NK-92 (cell line): ENCODE results near the gene PRSS35.
"Not testable (repeated sequence)": the region's sequence is repeated elsewhere in the genome, so short reads cannot be mapped to it uniquely, and the experiment has no call there.

Experiments used
- DNase-seq: peaks from one replicate; lab custom pipeline; 2025; ENCODE audit not compliant: unreplicated experiment; lab: John Stamatoyannopoulos, UW

The PRSS35 gene

DNA sequence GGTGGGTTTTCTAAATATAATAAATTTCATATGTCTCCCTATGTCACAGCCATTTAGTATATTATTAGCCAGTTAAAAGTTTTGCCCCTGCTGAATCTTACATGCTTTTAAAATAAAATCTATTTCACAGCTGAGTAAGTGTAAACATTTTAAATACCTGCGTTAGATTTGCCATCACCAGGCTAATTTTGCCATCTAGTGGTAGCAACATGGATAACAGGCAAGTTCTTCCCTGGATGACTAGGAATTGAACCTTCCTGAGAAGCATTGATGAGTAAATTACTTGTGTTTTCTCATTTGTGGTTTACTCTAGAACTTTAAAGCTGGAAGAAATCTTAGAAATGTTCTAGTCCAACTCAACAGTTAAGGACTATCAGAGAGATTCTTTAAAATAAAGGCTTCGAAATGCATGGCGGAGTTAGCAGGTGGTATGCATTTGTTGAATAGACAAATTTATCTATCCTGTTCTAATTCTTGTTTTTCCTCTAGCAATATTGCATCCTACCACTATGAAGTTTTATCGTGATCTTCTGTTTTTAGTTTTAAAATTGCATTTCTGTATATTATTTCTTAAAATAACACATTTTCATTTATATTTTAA, 2.6 kb downstream of the PRSS35 start:
- DNase-seq = no peak

- no peak for DNase-seq
Measured at GRCh38 chr6:83517500-83517899, 5.2 kb downstream of the PRSS35 start.

DNA sequence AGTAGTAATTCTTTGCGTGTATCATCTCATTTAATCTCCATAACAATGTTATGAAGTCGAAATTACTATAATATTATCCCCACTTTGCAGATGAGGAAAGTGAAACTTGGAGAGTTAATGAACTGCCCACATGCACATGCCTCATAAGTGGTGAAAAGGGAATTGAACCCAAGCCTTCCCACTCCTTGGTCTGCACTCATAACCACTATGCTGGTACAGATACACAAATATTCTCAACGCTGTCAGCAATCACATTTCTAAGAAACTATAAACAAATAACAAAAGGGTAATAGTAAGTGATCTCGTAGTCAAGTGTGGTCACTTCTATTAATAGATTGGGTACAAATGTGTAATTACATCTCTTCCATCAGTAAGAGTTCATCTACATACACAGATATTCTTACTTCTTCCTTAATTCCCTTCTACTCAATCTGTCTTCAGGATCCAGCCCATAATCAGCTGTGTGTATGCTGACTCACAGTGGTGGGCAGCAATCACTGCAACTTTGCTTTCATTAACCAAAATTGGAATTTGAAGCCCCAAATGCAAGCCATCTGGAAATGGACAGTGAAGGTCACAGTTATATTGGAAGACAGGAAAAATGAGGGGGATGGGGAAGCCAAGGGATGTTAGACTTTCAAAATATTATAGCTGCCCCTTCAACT, 6.6 kb downstream of the PRSS35 start:
- DNase-seq = no peak

DNA sequence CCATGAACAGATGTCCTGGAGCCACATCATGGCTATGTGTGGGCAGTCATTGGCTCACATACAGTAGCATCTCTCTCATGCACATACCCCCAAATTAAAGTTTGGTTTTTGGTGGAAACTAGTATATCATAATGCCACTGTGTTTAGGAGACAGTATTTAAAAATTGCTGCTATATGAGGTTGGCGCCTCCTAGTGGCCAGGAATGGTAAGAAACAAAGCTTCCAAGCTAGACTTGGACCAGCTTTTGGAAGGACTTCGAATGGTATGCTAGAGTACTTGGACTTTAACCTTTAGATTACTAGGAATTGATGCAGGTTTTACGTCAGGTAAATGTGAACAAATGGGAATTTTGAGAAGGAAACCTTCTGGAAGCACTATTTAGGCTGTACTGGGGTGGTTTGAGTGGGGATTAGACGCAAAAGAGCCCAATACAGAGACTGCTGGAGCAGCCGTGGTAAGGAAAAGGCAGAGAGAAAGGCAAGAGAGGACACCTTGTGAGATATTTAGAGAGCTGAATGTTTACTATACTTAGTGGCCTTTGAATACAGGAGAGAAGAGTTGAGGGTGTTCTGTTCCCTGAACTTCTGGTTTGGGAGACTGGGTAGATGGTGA, 23.8 kb downstream of the PRSS35 start:
- no peak for DNase-seq

DNA sequence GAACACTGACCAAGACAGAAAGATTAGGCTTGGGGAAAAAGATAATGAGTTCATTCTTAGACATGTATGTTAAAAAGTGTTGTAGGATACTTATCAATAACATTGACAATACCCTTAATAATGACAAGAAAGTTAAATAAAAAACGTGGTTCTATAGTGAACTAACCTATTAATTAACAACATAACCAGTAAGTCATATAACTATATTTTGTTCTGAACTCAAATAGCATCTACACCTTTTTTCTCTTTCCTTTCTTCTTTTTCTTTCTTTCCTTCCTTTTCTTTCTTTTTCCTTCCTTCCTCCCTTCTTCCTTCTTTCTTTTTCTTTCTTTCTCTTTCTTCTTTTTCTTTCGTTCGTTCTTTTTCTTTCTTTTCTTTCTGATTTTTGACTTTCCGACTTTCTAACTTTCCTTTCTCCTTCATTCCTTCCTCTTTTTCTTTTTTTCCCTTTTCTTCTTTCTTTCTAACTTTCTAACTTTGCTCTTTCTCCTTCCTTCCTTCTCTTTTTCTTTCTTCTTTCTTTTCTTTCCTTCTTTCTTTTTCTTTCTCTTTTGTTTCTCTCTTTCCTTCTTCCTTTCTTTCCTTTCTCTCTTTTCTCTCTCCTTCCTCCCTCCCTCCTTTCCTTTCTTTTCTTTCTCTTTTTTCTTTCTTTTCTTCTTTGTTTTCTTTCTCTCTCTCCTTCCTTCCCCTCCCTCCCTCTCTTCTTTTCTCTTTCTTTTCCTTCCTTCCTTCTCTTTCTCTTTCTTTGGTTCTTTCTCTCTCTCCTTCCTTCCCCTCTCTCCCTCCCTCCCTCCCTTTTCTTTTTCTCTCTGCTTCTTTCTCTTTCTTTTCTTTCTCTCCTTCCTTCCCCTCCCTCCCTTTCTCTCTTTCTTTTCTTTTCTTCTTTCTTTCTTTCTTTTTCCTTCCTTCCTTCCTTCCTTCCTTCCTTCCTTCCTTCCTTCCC, 24.6 kb downstream of the PRSS35 start:
- no peak for DNase-seq

GRCh38 chr6:83539678-83540077, 27.3 kb downstream of the PRSS35 start:
- DNase-seq = no peak

- no peak for DNase-seq
Measured at GRCh38 chr6:83546636-83547035, 34.3 kb downstream of the PRSS35 start.

DNA sequence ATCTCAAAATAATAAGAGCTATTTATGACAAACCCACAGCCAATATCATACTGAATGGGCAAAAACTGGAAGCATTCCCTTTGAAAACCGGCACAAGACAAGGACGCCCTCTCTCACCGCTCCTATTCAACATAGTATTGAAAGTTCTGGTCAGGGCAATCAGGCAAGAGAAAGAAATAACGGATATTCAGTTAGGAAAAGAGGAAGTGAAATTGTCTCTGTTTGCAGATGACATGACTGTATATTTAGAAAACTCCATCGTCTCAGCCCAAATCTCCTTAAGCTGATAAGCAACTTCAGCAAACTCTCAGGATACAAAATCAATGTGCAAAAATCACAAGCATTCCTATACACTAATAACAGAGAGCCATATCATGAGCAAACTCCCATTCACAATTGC, 38.1 kb downstream of the PRSS35 start:
- not testable (repeated sequence) for DNase-seq

- DNase-seq = not testable (repeated sequence)
Measured at GRCh38 chr6:83551748-83552147, 39.4 kb downstream of the PRSS35 start.

DNA sequence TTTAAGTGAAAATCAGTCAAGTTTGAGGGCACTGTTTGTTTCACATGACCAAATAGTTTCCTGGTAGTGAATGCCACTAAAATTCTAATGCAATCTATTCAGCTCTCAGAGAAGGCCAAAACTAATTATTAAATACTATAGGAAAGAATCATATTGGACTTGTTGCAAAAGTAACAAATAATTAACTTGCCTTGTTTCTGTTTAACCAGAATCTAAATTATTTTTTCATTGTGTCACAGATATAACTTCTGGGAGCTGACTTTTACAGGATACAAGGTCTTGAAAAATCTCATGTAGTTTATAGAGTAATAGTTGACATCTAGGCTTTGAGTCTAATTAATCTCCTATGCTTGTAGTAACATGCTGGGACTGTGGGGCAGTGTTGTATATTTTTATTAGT, 44.5 kb downstream of the PRSS35 start:
- no peak for DNase-seq

DNA sequence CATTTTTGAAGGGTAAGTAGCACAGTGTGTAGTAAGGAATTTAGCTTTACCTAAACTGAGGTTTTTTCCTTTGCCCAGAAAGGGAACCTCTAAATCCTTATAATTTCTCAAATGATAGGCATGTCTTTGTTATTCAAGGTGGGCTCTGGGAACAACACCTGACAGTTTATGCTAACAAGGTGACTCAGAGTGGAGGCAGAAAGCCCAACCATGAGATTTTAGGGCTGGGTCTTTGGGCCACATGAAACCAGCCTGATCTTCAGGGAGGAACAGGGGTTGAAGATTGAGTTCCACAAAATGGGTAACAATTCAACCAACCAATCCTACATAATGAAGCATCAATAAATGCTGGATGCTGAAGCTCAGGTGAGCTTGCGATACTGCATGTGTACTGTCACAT, 46.6 kb downstream of the PRSS35 start:
- DNase-seq = no peak

DNA sequence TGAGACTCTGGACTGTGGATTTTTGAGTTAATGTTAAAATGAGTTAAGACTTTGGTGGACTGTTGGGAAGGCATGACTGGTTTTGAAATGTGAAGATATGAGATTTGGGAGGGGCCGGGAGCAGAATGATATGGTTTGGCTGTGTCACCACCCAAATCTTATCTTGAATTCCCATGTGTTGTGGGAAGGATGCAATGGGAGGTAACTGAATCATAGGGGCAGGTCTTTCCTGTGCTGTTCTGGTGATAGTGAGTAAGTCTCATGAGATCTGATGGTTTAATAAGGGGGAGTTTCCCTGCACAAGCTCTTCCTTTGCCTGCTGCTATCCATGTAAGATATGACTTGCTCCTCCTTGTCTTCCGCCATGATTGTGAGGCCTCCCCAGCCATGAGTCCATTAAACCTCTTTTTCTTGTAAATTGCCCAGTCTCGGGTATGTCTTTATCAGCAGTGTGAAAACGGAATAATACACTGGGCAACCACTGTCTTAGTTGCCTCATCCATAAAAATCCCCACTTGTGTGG, 59.4 kb downstream of the PRSS35 start:
- DNase-seq = not testable (repeated sequence)

- no peak for DNase-seq
Measured at GRCh38 chr6:83574783-83575182, 62.4 kb downstream of the PRSS35 start.
